K562 (cell line): ENCODE measurements around the gene CD4. TPM values are rescaled to one million over a fixed set of nuclear protein-coding genes. Genes with fewer than 3 reads are reported as not detected.

ENCODE experiments used
- ERF ChIP-seq: fragments of 450-650 bp; formaldehyde crosslinking; IDR thresholded peaks from 2 replicates; pipeline ENCODE4 v1.4.0; 2020; ENCODE audit warnings: mild to moderate bottlenecking, mixed read lengths
- HNRNPUL1 ChIP-seq: fragments of 200-400 bp; formaldehyde crosslinking; IDR thresholded peaks from 2 replicates; pipeline ENCODE4 v1.6.1; 2017; ENCODE audit warnings: low read length
- NR2C1 ChIP-seq, 2 experiments: fragments of 450-650 bp; IDR thresholded peaks; 2 replicates each; pipeline ENCODE4 v1.6.1; 2017; ENCODE audit warnings: mild to moderate bottlenecking in 2 of 2, antibody characterized with exemption in 1 of 2, inconsistent platforms in 1 of 2, missing compliant biosample characterization in 1 of 2, missing genetic modification characterization in 1 of 2
- POLR2G ChIP-seq: fragments of 200-400 bp; formaldehyde crosslinking; IDR thresholded peaks from 2 replicates; pipeline ENCODE4 v1.6.1; 2017; ENCODE audit warnings: low read depth, mild to moderate bottlenecking, antibody characterized with exemption, low read length, moderate library complexity
- SMARCA4 ChIP-seq: fragments of 450-650 bp; IDR thresholded peaks from 2 replicates; pipeline ENCODE4 v1.6.1; 2016
- ZNF76 ChIP-seq: fragments of 250-450 bp; sonication (Bioruptor Pico); IDR thresholded peaks from 2 replicates; pipeline ENCODE4 v1.4.0; 2020; ENCODE audit warnings: mild to moderate bottlenecking, moderate library complexity, borderline replicate concordance
- polyA plus RNA-seq, 8 experiments: library from polyadenylated mRNA; depleted of rRNA in 4 of 8; stranded (reverse) in 5 of 8; unstranded in 3 of 8; fragments of >200 nt; fragmentation: Nextera tagmentation in 2 of 8; fragmentation: Illumina TruSeq in 1 of 8; extraction: Ambion mirVana in 2 of 8; extraction: Trizol in 1 of 8; gene quantifications; 2 replicates each; pipeline versions ENCODE4 v1.2.1 to v1.2.3, GENCODE V29; 2011 to 2014; ENCODE audit warnings: inconsistent platforms in 1 of 8, missing spikeins in 1 of 8
- total RNA-seq, 7 experiments: library from RNA; depleted of rRNA in 6 of 7; stranded (reverse); fragments of >200 nt in 6 of 7; fragmentation: Illumina TruSeq in 2 of 7; extraction: Trizol in 2 of 7; gene quantifications; 2 replicates each; pipeline versions ENCODE4 v1.2.1 to v1.2.3, GENCODE V29; 2011 to 2021; ENCODE audit warnings: low replicate concordance in 1 of 7
- TF ChIP-seq, protein P1 (sequence below): fragments of 450-650 bp; IDR thresholded peaks from 2 replicates; pipeline ENCODE4 v1.6.1; 2017; ENCODE audit warnings: antibody characterized with exemption, mild to moderate bottlenecking
- TF ChIP-seq, protein P2 (sequence below): fragments of 450-650 bp; conservative IDR thresholded peaks from 2 replicates; pipeline ENCODE4 v1.6.1; 2016; ENCODE audit warnings: missing genetic modification characterization, low read depth, mild to moderate bottlenecking, control low read depth, missing compliant biosample characterization
- TF ChIP-seq, protein P3 (sequence below): fragments of 450-650 bp; IDR thresholded peaks from 2 replicates; pipeline ENCODE4 v1.6.1; 2014; ENCODE audit warnings: low read depth, mild to moderate bottlenecking, moderate library complexity, borderline replicate concordance

CD4 gene
- total and polyA plus RNA-seq, 9 of the 15 experiments (the other 6 are each of a cell fraction or from before 2014, with no cell fraction given), result 0.06 to 0.27 (median 0.09) TPM; not detected in 5

DNA sequence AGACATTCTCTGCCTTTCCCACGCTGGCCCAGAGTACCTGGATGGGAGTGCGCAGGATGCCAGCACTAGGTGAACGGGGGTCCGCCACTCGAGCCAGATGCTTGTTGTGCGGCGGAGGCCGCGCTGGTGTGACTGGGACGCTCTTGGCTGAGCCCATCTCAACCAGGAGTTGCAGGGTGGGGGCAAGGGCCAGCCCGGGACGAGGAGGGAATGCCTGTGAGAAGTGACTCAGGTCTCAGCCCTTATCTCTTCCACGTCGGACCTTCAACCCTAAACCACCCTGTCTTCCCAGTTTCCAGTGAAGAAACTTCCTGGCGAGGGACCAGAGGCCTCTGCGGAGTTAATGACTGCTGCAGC, 61.4 kb downstream of the CD4 start (continued):
- TF ChIP-seq, protein P1, sequence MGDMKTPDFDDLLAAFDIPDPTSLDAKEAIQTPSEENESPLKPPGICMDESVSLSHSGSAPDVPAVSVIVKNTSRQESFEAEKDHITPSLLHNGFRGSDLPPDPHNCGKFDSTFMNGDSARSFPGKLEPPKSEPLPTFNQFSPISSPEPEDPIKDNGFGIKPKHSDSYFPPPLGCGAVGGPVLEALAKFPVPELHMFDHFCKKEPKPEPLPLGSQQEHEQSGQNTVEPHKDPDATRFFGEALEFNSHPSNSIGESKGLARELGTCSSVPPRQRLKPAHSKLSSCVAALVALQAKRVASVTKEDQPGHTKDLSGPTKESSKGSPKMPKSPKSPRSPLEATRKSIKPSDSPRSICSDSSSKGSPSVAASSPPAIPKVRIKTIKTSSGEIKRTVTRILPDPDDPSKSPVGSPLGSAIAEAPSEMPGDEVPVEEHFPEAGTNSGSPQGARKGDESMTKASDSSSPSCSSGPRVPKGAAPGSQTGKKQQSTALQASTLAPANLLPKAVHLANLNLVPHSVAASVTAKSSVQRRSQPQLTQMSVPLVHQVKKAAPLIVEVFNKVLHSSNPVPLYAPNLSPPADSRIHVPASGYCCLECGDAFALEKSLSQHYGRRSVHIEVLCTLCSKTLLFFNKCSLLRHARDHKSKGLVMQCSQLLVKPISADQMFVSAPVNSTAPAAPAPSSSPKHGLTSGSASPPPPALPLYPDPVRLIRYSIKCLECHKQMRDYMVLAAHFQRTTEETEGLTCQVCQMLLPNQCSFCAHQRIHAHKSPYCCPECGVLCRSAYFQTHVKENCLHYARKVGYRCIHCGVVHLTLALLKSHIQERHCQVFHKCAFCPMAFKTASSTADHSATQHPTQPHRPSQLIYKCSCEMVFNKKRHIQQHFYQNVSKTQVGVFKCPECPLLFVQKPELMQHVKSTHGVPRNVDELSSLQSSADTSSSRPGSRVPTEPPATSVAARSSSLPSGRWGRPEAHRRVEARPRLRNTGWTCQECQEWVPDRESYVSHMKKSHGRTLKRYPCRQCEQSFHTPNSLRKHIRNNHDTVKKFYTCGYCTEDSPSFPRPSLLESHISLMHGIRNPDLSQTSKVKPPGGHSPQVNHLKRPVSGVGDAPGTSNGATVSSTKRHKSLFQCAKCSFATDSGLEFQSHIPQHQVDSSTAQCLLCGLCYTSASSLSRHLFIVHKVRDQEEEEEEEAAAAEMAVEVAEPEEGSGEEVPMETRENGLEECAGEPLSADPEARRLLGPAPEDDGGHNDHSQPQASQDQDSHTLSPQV, result 0 out of 2 replicates have a peak, but pooled peaks have one; percentile 37
- peak; percentile 67 for TF ChIP-seq POLR2G
- no peak for TF ChIP-seq NR2C1 (IDR thresholded peaks at IDR 0.05)
- 0 out of 2 replicates have a peak, but pooled peaks have one; percentile 20 for TF ChIP-seq NR2C1 (tag; IDR thresholded peaks at IDR 0.05)
- no peak for TF ChIP-seq ZNF76 (CRISPR knock-in tag)
- TF ChIP-seq, protein P2, sequence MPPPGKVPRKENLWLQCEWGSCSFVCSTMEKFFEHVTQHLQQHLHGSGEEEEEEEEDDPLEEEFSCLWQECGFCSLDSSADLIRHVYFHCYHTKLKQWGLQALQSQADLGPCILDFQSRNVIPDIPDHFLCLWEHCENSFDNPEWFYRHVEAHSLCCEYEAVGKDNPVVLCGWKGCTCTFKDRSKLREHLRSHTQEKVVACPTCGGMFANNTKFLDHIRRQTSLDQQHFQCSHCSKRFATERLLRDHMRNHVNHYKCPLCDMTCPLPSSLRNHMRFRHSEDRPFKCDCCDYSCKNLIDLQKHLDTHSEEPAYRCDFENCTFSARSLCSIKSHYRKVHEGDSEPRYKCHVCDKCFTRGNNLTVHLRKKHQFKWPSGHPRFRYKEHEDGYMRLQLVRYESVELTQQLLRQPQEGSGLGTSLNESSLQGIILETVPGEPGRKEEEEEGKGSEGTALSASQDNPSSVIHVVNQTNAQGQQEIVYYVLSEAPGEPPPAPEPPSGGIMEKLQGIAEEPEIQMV (tag), result no peak
- TF ChIP-seq HNRNPUL1, result no peak
- no peak for TF ChIP-seq ERF
- TF ChIP-seq, protein P3, sequence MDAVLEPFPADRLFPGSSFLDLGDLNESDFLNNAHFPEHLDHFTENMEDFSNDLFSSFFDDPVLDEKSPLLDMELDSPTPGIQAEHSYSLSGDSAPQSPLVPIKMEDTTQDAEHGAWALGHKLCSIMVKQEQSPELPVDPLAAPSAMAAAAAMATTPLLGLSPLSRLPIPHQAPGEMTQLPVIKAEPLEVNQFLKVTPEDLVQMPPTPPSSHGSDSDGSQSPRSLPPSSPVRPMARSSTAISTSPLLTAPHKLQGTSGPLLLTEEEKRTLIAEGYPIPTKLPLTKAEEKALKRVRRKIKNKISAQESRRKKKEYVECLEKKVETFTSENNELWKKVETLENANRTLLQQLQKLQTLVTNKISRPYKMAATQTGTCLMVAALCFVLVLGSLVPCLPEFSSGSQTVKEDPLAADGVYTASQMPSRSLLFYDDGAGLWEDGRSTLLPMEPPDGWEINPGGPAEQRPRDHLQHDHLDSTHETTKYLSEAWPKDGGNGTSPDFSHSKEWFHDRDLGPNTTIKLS, result peak; percentile 52; the same call in 1 of the 2 replicates
- TF ChIP-seq SMARCA4, result 0 out of 2 replicates have a peak, but pooled peaks have one; percentile 11
